Activated CD4-positive, CD25-positive, alpha-beta regulatory T cell treated with anti-CD3 and anti-CD28 coated beads, Interleukin-2, amount 50 U/mL, for 72 hours (primary cell): ENCODE results near the gene SDK1.
"Not testable (repeated sequence)": the region's sequence is repeated elsewhere in the genome, so short reads cannot be mapped to it uniquely, and the experiment has no call there.

ENCODE experiments used
- DNase-seq: peaks from one replicate; pipeline ENCODE4 v3.0.0; 2021

Gene SDK1

DNA sequence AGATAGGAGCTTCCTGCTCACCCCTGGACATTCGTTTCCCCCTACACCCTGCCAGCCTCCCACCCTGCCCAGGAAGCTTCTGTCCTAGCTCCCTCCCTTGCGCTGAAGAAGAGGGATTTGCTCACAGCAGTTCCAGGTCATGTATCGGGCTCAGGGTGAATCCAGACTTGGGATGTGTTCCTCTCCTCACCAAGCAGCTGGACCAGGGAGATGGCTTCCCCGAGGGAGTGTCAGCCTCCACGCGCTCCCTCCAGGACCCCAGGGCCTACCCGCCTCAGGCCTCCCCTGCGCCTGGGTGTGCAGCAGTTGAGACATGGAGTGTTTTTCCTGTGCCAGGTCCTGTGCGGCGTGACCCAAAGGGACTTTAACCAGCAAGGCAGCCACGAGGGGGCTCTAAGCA lies 945.5 kb downstream of the SDK1 start:
- no peak for DNase-seq

DNA sequence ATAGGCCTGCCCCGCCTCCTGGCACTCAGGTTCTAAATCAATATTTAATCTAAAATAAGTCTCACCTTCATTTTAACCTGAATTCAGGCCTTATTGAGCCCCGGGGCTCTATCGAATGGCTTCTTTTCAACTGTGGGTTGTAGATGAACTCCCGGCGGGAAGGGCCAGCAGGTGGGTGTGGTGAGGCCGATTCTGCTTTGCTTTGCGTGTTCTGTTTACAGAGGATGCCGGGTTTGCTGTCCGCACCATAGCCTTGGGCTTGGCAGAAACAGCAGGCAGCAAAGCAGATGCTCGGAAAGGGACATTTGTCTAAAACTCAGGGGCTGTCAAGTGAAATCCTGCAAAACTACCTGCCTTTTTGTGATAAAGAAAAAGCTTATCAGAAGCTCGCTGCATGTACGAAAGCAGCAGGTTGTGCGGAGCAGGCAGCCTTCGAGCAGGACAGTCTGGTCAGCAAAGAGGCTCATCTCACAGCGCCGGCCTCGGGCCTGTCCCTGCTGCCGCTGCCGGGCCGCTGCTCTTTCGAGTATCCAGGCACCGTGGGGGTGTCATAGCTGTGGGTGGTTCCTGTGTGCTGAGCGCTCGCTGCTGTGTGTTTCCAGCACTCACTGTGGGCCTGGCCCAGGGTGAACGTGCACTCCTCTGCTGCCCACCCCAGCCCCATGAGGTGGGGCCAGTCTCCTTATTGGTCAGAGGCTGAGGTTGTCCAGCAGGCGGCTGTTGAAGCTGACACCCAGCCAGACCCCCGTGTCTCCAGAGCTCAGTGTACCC lies 946.2 kb downstream of the SDK1 start:
- DNase-seq, result no peak

DNA sequence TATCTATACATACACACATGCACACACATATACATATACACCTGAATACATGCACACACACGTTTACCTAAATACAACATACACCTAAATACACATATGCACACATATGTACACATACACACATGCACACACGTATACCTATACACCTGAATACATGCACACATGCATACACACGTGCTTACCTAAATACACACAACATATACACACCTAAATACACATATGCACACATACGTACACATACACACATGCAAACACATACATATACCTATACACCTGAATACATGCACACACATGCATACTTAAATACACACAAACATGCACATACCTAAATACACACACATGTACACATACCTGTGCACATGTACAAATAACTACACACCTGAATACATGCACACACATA lies 947.2 kb downstream of the SDK1 start:
- no peak for DNase-seq

DNA sequence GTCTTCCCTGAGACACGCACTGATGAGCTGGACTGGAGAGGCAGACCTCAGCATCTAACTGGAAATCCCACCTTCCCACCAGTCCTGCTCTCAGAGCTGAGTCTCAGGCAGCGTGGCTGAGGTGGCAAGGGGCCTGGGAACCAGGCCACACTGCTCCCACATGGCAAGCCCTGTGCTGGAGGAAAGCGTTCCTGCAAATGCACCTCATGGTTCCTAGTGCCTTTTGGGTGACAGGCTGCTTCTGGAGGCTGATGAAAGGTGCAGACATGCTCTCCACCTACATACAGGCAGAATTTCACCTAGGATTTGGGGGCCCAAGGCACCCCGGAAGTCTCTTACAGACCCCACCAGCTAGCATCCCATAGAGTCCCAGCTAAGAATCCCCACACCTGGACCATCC lies 948.2 kb downstream of the SDK1 start:
- DNase-seq, result no peak

DNA sequence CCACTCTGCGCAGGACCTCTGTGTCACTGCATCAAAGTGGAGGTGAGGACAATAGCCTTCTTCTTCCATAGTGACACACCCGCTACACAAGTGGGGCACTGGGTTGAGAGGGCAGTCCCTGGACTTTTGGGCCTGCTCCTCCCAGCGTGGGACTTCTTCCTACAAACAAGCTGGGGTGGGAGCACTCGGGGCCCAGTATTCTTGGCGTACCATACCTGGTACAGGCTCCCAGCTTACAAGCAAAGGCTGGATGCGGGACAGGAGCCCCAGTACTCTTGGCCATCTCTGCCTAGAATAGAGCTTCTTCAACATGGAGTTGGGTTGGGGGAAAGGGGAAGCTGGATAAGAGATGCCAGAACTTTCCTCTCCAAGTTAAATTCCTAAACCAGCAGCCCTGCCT lies 954.3 kb downstream of the SDK1 start:
- DNase-seq, result no peak

DNA sequence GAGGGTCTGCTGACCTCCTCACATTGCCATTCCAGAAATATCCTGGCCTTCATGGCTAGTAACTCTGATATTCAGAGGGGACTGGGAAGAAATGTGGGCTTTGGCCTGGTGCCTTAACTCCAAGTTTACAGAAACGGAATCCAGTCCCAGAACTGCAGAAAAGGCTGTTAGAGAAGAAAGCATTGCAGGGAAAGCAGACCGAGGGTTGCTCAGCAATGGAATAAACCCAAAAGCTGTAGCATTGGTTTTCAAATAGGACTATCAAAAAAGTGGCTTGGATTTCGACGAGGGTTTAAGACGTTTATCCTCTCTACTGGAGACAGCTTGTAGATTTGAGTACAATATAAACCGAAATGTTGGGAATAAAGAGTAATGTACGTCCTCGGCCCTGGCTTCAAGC lies 955.2 kb downstream of the SDK1 start:
- no peak for DNase-seq

DNA sequence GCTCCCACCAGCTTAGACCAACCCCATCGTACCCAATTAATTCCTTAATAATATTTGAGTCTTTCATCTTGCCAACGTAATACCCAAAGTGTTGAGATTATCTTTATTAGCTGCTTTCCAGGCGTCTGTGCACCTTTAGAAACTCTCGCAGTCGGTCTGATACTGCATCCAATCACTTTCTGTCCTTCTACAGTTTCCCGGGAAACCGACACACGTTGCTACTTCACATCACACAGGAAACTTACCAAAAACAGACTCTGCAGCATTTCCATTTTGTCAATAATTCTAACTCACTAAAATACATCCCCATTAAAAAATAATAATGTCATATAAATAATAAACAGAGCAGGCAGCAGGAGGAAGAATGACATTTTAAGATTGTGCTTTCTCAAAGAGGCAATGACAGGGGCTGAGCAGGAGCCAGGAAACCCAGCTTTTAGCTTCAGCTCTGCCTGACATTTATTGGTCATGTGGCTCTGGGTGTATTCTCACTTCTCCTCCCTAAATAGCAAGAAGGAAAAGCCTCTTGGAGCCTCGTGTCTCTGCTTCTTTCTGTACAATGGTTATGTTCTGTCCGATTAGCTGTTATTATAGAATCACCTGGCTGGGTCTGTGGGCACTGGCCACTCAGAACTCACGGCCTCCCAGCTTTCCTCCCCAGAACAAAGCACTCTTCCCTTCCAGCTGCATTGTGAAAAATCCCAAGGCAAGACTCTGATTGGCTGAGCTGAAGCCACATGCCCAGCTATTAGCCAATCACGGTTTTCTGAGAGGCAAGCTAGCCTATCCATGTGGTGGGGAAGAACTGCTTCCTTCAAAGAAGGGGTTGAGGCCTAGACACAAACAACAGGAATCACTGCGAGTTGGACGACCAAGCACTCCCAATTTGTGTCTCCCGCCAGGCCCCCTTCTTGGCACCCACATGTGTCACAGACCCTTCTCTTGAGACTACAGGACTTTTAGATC lies 956.4 kb downstream of the SDK1 start:
- DNase-seq, result no peak

DNA sequence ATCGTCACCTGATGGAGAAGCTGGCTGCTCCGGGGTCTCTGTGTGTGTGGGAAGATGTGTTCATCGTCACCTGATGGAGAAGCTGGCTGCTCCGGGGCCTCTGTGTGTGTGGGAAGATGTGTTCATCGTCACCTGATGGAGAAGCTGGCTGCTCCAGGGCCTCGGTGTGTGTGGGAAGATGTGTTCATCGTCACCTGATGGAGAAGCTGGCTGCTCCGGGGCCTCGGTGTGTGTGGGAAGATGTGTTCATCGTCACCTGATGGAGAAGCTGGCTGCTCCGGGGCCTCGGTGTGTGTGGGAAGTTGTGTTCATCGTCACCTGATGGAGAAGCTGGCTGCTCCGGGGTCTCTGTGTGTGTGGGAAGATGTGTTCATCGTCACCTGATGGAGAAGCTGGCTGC lies 959.1 kb downstream of the SDK1 start:
- not testable (repeated sequence) for DNase-seq

DNA sequence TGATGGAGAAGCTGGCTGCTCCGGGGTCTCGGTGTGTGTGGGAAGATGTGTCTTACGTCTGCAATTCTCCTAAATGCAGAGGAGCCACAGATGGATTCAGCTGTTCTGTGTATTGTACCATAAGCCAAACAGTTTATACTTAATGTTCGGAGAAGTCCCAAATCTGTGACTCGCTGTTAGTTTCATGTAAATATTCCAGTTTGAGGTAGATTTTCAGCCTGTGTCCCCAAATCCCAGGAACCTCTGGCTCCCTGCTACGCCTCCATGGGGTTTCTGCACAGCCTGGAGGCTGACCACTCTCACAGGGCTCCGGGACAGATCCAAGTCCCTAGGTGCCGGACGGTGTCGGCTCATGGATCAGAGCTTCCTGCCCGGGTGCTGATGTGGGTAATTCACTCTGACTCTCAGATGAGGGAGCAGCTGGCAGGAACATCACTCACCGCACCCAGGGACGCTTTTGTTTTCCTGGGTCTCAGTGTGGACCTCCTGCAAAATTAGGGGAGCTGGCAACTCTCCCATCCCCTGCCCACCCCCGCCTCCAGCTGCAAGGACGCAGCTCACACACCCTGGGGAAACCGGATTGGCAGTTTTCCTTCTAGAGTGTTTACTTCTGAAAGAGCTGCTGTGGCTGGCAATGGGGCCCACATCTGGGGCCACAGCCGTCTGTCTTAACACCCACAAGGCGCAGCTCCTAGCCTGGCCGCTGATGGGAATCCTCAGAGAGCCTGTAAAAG lies 960.0 kb downstream of the SDK1 start:
- no peak for DNase-seq

DNA sequence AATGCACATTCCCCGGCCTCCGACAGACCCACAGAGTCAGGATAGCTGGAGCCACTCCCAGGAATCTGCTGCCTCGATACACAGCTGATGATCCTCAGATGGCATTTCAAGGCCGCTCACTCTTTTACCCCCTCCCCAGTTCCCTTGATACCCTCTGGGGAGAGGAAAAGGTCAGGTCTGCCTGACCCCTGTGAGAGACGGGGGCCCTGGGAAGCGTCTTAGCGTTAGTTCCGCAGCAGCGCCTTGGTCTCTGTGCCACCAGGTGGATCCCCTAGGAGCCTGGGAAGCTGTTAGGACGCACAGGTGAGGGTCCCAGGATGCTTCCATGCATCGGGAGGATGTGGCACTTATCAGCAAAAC lies 960.5 kb downstream of the SDK1 start:
- no peak for DNase-seq

DNA sequence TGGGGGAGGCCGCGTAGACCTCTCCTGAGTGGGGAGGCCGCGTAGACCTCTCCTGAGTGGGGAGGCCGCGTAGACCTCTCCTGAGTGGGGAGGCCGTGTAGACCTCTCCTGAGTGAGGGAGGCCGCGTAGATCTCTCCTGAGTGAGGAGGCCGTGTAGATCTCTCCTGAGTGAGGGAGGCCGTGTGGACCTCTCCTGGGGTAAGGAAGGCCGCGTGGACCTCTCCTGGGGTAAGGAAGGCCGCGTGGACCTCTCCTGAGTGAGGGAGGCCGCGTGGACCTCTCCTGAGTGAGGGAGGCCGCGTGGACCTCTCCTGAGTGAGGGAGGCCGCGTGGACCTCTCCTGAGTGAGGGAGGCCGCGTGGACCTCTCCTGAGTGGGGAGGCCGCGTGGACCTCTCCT lies 963.2 kb downstream of the SDK1 start:
- not testable (repeated sequence) for DNase-seq

DNA sequence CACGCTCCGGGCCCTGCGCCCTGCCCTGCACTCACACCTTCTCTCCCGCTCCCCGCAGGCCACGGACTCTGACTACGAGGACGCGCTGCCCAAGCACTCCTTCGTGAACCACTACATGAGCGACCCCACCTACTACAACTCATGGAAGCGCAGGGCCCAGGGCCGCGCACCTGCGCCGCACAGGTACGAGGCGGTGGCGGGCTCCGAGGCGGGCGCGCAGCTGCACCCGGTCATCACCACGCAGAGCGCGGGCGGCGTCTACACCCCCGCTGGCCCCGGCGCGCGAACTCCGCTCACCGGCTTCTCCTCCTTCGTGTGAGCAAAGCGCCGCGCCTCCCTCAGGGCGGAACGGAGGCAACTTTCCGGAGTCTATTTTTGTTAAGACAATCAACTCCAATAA lies 964.0 kb downstream of the SDK1 start:
- no peak for DNase-seq

DNA sequence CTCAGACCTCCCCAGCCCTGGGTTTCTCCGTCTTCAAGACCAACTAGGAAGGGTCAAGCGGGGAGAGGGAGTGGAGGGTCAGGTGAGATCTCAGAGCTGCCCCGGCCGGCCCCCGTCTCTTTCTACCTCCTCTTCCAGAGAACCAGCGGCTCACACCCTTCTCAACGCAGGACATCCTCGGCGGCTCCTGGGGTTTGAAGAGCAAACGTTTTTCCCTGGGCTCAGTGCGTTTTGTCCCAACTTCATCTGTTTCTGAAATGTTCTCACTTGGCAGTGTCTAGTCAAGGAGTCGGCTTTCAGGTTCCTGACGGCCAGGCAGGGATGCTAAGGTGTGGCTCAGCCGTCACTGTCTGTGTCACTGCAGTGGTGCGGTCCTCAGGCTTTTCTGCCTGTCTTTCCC lies 964.6 kb downstream of the SDK1 start:
- no peak for DNase-seq

DNA sequence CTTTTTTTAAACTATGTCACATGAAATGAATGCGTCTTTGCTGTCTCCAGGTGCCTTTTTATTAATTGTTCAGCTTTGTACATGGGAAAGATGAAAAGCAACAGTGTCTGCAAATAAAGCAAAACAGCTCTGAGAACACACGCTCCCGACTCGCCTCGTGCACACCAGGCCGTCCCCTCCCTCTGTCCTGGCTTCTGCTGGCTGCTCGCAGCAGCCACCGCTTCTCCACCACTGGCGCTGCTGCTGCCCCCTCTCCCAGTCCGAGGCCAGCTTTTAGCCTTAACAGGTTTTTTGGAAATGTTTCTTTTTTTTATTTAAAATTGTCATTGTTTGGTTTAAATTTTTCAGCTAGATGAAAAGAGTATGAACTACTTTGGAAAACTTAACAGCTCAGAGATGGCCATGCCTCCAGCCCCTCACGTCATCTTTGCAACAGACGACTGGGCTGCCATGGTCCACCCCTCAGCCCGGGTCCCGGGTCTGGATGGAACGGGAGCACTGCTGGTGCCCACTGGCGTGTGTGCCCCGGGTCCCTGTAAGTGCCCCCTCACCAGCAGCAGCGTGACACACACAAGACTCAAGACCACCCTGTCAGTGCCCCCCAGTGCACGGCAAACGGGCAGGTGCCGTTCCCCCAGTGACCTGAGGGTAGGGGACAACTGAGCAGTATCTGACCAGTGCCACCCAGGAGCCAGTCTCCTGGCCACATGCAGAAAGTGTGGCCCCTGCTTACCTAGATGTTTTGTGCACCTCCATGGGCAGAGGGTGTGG lies 965.4 kb downstream of the SDK1 start:
- no peak for DNase-seq

DNA sequence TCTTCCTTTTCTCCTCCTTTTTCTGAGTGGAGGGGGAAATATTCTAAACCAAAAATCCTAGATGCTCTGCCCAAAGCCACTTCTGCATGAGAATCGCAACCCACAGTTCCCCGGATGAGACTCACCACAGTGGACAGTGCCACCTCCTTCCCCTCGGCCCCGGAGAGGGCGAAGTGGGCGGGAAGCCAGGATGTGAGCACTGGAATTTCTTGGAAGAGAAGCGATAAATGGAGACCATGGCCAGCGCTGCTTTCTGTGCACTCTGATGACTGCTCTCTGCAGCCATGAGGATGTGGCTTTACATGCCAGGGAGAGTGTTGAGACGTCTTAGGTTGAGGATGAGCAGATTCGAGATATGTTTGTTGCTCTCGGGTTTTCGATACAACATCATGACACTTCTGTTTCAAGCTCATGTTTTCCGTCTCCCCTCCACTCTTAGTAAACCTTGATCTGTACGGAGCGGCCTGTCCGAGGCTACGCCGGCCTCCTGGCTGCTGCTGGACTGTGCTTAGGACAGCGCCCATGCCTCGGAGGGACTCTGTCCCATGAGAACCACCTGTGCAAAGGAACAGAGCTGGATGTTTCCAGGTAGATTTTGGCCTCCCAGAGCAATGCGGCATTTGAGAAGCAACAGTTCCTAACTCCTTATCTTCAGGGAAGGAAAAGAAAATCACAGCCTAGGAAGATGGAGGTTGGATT lies 966.4 kb downstream of the SDK1 start:
- no peak for DNase-seq

DNA sequence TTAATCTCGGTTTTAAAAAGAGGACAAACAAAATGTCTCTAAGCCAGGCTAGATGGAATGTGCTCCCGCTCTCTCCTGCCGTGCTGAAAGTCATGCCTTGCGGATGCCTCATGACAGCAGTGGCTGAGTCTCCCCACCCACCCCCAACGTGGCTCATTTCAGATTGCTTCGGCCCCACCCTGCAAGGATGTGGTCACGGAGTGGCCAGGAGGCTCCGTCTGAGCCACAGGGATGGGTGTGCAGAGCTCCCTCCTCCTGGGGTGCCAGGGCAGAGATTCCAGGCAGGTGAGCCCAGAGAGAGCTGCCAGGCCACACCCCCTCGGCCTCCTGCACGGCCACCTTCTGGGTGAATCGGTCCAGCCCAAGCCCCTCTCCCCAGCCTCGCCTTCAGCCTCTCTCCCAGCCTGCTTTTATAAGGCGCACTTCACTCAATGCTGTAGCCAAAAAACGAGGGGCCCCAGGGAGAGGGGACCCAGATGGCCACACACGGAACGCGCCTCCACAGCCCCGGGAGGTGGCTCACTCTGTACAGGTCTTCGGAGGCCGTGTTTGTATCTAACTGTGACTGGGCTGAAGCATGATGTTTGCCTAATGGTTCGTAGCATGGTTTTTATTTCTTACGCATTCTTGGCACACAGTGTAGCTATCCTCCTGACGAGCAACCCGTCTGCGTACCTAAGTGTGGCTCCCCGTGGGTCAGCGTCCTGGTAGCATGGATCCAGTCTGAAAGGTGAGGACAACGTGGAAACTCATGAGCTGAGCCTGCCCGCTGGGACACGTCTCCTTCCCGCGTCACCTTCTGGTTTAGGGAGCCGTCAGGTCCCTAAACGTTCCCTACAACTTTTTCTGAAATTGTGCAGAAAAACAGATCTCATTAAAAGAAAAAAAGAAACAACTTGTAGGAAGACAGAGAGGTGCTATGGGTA lies 967.3 kb downstream of the SDK1 start:
- no peak for DNase-seq

DNA sequence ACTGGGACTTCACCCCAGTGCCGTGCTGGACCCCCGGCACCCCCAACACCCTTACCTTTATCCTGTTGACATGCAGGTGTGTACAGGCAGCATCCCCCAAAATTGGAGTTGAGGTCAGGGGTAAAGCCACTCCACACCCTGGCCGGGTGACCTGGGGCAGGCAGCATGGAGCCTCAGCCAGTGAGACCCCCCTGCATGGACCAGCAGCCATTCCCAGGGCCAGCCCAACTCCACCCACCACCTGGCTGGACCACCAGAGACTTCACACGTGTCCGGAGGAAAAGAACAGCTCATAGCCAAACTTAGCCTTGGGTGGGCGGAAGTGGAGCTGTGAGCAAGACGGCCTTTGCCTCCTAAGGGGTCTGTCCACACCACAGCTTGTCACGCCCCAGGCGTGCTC lies 968.0 kb downstream of the SDK1 start:
- no peak for DNase-seq

DNA sequence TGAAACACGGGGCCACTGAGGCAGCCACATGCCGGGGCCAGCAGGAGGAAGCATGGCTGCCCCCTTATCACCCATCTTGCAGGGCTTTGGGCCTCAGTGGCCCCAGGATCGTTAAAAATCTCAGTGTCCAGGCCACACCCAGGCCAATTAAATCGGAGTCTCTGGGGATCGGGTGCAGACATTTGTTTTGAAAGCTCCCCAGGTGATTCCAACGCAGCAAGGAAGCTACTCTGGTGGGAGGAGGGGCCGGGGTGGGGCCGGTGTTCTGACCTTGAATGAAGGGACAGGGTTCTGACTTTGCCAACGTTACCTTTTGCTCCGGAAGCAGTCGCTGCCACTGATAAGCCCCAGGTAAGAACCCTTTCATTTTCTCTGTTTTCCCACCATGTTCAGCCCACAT lies 968.7 kb downstream of the SDK1 start:
- DNase-seq, result no peak

DNA sequence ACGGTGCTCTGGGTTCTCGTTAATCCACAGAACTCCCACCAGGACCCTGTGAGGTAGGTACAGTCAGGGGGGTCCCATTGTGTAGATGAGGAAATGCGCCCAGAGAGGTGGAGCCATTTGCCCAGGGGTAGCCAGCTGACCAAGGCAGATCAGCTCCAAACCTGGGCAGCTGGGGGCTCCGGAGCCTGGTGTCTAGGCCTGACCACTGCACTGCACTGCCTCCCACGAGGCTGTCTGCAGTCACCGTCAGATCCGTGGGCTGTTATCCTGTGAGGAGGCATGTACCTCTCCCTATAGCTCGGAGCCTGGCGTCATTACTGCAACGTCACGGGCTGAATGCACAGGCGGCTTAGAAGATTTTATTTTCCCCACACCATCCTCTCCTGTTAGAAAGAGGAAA lies 969.2 kb downstream of the SDK1 start:
- no peak for DNase-seq

DNA sequence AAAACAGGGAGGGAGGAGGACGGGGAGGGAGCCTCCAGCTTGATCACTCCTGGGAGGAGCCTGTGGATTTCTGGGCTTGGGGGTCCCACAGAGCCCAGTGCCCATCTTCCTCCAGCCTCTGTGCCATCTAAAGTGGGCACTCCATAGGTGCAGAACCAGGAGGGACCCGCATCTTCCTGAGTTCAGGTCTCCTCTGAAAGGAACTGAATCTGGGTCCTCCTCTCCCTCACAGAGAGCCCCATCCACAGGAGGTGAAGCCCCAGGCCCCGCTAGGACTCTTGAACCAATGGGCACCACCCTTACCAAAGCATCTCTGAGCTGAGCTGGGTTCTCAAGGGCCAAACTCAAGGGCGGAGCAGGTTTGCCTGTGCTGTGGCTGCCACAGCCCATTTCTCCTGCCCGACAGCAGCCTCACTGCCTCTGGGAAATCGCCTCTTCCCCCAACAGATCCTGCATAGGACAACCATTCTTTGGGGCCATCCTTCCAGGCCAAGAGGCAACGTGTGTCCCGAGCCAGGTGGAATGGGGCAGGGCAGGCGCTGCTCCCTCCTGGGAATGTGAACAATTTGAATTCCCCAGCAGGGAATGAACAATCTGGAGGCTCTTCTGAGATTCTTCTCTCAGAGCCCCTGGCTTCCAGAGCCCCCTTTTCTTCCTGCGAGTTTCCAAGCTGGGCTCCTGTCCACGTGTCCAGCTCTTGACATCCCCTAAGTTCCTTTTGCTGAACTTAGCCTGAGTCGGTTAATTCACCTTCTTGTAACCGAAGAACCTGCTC lies 970.1 kb downstream of the SDK1 start:
- DNase-seq, result no peak
